Measurements from ENCODE around the gene TSPAN3.
A peak's percentile ranks its signal among the peaks of the same experiment; 100 is the strongest.

TSPAN3 gene

DNA sequence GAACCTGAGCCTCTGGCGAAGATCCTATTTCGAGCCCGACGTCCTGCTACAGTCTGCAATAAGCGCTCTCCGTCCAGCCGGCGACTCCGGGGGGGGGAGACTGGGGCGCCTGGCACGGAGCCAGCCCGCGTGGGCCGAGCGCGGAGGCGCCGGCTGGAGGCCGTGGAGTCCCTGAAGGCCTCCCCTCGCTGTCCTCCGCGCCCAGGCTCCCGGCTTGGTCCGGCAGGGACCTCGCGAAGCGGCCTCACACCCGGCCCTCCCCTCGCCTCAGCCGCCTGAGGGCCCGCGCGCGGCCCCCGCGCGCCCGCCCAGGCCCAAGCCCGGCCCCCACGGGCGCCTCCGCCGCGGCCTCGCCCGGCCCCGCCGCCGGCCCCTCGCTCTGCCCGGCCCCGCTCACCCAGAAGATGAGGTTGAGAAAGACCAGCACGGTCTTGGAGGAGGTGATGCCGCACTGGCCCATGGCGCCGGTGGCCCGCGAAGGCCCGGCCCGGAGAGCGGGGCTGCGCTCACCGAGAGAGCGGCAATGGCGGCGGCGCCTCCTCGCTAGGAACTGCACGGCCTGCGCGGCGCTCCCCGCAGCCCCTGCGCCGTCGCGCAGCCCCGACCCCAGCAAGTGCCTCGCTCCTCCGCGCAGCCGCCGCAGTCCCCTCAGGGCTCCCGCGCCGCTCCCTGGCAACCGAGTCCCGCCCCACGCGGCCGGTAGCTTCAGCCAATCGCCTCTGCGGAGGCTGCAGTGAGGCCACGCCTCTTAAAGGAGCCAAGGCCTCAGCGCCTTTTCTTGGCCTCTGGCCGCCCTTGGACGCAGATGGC is at the start of gene TSPAN3:
Gene TSPAN3 (minus strand): TSS at position 615 of the 810 bp plus-strand sequence. CDS start 155 bp downstream, at position 460.
- H3K4me3 ChIP-seq (ENCODE audit: low read length), result peak within 1 kb of the TSS; percentile 71
- no peak for TF ChIP-seq ZNF274 (IDR thresholded peaks at IDR 0.05; ENCODE audit: low read depth, low read length)

DNA sequence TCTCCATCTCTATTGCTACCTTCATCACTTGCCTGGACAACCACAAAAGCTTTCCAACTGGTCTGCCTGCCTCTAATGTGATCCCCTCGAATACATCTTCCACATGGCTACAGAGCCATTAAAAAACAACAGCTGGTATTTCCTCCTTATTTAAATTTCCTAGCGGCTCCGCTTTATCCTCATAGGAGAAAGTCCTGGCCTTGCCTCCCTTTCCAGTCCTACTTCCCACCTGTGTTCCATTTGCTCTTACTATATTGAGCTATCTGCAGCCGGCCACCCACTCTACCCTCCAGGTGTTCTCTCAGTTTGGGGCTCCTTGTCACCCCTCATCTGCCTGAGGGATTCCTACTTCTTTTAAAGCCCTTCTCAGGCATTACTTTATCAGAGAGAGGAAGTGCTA is 49.7 kb upstream of the TSPAN3 start:
- H3K4me3 ChIP-seq (ENCODE audit: low read length), result no peak overlapping the region
- TF ChIP-seq ZNF274 (IDR thresholded peaks at IDR 0.05; ENCODE audit: low read depth, low read length), result no peak

DNA sequence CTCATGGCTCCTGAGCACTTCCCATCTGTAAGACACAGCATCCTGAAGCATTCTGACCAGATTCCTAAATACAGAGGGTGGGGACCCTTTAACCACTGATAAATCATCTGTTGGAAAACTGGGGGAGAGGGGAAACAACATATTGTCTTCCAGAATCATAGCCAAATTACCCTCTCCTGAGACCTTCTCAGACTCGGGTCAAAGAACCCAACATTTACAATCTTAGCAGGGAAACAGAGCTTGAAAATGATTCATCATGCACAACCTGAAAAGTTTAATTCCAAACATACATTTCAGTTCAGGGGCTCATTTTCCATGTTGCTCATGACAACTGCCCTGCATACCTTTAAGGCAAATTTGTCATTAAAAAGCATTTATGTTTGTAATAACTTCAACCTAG is 48.5 kb upstream of the TSPAN3 start:
- H3K4me3 ChIP-seq (ENCODE audit: low read length), result no peak overlapping the region
- TF ChIP-seq ZNF274 (IDR thresholded peaks at IDR 0.05; ENCODE audit: low read depth, low read length), result no peak

DNA sequence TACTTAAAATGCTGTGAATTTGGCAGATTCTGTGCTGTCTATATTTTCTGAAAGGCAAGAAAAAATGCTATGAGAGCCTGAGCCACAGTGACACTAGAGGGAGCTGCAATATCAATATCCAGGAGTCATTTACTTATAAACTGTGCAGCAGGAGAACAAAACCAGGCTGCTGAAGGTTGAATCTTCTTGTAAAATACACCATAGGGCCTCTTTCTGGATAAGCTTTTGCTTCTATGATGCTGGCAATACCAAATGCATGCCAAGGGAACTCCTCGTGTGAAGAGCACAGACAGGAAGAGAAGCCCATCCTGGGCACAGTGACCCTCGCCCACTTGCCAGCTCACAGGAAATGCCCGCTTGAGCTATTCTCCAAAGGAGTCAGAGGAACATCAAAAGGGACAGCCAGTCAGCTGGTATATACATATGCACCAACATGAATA is 48.0 kb upstream of the TSPAN3 start:
- no peak overlapping the region for H3K4me3 ChIP-seq (ENCODE audit: low read length)
- no peak for TF ChIP-seq ZNF274 (IDR thresholded peaks at IDR 0.05; ENCODE audit: low read depth, low read length)

DNA sequence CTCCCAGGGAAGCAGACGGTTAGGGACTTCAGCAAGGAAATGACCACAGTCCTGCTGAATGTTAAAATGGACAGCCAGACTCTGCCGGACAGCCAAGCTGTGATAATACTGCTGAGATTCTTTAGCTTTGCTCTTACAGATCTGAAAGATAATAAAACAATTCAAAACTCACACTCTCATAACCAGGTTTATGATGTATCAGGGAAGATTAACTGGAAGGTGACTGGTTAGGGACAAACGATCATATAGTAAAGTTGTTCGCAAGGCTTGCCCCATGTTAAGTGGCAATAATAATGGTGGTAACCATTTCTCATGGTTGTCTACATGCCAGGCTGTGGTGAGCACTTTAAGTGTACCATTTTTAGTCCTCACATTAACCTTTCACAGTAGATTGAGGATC is 44.3 kb upstream of the TSPAN3 start:
- TF ChIP-seq ZNF274 (IDR thresholded peaks at IDR 0.05; ENCODE audit: low read depth, low read length), result no peak
- H3K4me3 ChIP-seq (ENCODE audit: low read length), result no peak overlapping the region

DNA sequence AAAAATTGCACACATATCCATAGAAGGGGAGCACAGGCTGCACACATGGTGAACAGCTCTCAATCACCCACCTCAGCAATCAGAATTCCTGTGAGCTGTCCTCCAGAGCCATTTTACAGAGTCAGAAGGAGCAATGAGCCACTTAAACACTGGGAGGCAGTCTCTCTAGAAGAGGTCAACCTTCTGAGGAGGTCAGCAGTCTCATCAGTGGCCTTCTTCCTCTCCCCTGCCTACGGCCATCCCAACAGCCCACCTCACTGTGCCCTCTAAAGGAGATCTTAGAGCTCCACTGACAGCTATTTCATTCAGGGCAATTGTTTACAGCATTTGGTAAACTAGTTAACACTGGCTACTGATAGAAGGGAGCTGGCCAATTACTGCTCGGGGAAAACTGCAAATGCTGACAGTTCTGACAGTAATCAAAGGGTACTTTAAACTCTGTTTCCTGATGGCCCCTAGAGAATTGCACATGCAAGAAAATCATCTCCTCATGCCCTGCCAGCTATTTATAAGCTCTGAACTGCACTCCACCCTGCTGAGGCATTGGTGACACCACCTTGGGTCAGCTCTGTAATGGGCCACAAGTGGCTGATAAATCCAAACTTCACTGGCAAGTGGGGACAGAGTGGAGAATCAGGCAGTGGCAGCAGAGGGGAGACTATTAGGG is 42.1 kb upstream of the TSPAN3 start:
- no peak for TF ChIP-seq ZNF274 (IDR thresholded peaks at IDR 0.05; ENCODE audit: low read depth, low read length)
- H3K4me3 ChIP-seq (ENCODE audit: low read length), result no peak overlapping the region

DNA sequence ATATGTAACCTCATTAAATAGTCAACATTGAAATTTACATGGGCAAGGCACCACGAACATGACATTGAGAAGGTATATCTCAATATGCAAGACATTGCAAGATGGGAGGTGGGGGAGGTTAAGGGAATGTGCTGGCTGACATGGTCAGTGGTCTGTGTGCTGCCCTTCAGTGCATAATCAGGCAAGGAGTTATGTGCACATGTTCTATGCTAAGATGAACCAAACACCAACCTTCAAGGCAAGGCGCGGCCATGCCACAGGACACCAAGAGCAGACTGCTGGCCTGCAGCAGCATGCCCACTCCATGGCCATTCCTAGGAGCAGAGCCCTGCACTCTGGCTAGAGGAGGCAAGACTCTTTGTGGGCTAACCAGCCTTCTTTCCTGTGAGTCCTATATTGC is 40.9 kb upstream of the TSPAN3 start:
- TF ChIP-seq ZNF274 (IDR thresholded peaks at IDR 0.05; ENCODE audit: low read depth, low read length), result no peak
- no peak overlapping the region for H3K4me3 ChIP-seq (ENCODE audit: low read length)

DNA sequence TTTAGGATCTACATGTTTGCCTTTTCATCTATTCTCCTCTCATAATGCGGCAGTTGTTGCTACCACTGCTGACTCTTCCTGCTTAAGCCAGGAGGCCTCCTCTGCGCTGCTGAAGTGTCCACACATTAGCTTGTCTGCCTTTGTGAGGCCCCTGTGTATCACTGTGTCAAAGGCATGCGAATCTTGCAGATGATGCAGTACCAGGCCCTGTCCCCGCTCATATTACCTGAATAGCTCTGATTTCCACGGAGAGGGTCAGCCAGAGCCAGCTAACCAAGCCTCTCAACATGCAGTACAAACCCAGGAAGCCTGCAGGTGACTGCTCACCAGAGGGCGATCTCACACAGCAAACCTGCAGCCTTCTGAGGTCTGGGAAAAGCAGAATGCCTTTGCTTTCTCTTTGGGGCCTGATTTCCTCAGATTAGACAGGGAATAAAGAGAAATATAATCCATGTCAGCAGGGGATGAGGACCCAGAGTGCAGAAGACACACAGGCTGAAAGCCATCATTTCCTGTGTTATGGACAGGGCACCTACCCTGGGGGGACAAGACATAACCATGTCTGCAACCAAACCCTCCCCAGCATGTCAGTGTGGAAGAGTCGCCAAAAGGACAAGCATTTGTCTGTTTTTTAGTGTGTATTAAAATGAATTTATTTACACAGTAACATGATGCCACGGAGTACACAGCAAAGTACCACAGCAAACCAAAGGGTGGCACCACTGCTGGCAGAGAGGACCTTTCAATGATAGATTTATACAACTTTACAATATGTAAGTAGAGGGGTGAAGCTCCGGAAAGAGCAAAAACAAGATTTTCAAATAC is 36.8 kb upstream of the TSPAN3 start:
- no peak overlapping the region for H3K4me3 ChIP-seq (ENCODE audit: low read length)
- no peak for TF ChIP-seq ZNF274 (IDR thresholded peaks at IDR 0.05; ENCODE audit: low read depth, low read length)

DNA sequence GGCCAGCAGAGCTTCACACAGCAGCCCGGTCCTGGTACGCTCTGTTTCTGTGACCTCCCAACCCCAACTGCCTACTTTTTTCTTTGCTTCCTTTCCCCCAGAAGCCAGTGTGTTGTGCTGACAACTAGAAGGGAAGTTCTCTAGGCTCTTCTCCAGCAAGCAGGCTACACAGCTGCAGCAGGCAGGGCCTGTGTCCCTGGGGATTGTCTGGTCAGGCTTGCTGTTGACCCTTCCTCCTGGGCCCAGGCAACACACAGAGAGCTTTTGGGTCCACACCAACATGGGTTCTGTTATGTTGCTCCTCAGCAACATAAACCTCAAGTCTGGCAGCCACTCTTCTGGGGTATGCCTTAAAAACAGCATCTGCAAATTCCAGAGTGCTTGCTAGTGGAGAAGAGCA is 36.2 kb upstream of the TSPAN3 start:
- no peak overlapping the region for H3K4me3 ChIP-seq (ENCODE audit: low read length)
- no peak for TF ChIP-seq ZNF274 (IDR thresholded peaks at IDR 0.05; ENCODE audit: low read depth, low read length)

- TF ChIP-seq ZNF274 (IDR thresholded peaks at IDR 0.05; ENCODE audit: low read depth, low read length), result no peak
- no peak overlapping the region for H3K4me3 ChIP-seq (ENCODE audit: low read length)
Measured at GRCh38 chr15:77104155-77104554, 33.2 kb upstream of the TSPAN3 start.

DNA sequence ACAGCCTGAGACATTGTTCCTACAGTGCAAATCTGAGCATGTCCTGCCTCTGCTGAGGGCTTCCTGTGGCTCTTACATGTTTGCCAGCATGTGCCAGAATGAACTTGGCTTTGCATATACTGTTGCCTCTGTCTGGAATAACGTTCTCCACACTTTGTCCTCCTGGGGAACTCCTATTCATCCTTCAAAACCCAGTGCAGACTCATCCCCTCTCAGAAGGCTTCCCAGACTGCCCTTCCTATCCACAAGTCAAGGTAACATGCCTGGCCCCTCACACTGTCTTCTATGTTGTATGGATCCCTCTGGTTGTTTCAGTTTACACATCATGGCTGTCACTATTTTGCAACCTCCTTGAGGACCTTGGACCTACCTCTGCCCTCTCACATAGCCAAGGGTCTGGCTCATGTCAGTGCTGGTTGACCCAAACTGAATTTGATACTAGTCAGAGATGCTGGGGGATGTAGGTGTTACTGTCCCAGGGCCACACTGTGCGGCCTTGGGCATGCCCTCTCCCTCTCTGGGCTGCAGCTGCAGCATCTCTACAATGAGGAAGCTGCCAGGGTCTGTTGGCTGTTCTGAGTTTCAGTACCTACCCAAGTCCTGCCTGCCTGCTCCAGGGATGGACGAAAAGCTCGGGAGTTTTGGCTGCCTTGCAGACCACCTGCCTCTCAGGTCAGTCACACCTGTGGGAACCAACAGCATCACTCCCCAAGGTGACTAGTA is 29.0 kb upstream of the TSPAN3 start:
- TF ChIP-seq ZNF274 (IDR thresholded peaks at IDR 0.05; ENCODE audit: low read depth, low read length), result no peak
- no peak overlapping the region for H3K4me3 ChIP-seq (ENCODE audit: low read length)

- H3K4me3 ChIP-seq (ENCODE audit: low read length), result no peak overlapping the region
- TF ChIP-seq ZNF274 (IDR thresholded peaks at IDR 0.05; ENCODE audit: low read depth, low read length), result no peak
Measured at GRCh38 chr15:77098572-77098971, 27.7 kb upstream of the TSPAN3 start.

DNA sequence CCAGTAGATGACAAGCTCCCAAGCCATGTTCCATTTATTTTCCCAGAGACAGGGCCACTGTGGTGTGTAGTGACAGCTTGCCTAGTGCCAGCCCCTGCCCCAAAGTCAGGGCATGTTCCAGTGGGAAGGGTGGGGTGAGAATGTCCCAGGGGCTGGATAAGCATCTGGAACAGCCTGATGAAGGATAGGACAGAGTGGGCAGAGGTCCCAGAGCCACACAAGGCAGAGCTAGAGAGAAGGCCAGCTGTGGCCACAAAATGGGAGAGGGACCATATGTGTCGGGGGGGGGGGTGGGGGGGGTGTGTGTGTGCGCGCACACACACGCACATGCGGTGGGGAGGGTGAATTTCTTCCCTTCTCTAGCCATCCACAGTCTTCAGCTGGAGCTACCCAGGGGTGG is 27.0 kb upstream of the TSPAN3 start:
- H3K4me3 ChIP-seq (ENCODE audit: low read length), result no peak overlapping the region
- TF ChIP-seq ZNF274 (IDR thresholded peaks at IDR 0.05; ENCODE audit: low read depth, low read length), result no peak

- TF ChIP-seq ZNF274 (IDR thresholded peaks at IDR 0.05; ENCODE audit: low read depth, low read length), result no peak
- no peak overlapping the region for H3K4me3 ChIP-seq (ENCODE audit: low read length)
Measured at GRCh38 chr15:77097248-77097721, 26.4 kb upstream of the TSPAN3 start.
